Inflammatory macrophage treated with lipopolysaccharide for 1 hour (primary cell): ENCODE results near the gene ZPR1.
"Not testable (repeated sequence)": the region's sequence is repeated elsewhere in the genome, so short reads cannot be mapped to it uniquely, and the experiment has no call there.

ENCODE experiments used
- DNase-seq, 2 donors: peaks; one replicate each; pipeline ENCODE4 v3.0.0-alpha.2; 2020 to 2022

ZPR1 gene

GRCh38 chr11:116823031-116823843 lies 35.4 kb upstream of the ZPR1 start, which contains the start of gene APOA4:
APOA4 (minus strand) TSS chr11:116823304; CDS start chr11:116823191, 113 bp downstream.
- DNase-seq = no peak

GRCh38 chr11:116822575-116822974 lies 34.8 kb upstream of the ZPR1 start:
- DNase-seq = no peak

DNA sequence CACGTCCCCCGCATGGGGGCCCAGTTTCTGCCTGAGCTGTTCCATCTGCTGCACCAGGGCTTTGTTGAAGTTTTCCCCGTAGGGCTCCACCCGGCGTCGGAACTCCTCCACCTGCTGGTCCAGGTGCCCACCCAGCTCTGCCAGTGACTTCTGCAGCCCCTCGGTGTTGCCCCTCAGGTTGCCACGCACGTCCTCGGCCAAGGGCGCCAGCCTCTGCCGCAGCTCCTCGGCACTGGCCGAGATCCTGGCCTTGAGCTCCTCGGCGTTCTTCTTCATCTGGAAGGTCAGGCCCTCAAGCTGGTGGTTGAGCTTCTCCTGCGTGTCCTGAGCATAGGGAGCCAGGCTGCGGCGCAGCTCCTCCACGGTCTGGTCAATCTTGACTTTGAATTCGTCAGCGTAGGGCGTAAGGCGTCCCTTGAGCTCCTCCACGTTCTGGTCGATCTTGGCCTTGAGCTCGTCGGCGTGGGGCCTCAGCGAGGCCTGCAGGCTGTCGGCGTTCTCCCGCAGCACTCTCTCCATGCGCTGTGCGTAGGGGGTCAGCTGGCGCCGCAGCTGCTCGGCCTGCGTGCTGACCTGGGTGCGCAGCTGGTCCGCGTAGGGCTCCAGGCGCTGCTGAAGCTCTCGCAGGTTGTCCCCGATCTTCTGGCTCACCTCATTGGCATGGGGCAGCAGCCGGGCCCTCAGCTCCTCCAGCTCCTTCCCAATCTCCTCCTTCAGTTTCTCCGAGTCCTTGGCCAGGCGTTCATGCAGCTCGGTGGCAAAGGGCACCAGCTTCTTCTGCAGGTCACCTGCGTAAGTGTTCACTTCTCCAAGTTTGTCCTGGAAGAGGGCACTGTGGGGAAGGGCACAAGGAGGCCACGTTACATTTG lies 33.5 kb upstream of the ZPR1 start:
- no peak for DNase-seq

DNA sequence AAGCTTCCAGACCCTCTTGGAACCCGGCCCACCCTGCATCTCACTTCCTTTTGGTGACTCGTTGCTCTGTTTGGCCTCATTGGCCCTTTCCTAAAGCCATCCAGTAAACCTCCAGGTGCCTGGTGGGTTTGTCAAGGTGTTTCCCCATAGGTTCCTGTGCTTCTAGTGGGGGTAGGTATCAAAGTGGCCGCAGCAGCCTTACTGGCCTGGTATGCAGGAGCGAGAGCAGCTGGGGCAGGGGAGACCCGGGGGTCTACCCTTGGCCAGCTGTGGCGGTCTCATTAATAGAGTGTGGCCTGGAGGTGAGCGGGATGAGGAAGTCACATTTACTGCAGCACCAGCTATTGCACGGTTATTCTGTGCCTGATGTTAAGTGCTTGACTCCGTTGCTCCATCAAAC lies 31.2 kb upstream of the ZPR1 start:
- DNase-seq = no peak

DNA sequence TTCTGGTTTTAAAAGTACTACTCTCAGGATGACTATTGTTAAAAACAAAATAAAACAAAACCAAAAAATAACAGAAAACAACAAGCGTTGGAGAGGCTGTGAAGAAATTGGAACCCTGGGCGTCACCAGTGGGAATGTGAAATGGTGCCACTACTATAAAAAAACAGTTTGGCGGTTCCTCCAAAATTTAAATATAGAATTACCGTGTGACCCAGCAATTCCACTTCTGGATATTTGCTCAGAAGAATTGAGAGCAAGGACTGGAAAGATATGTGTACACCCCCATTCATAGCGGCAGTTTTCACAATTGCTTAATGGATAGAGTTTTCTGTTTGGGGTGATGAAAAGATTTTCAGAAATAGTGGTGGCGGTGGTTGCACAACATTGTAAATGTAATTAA lies 26.7 kb upstream of the ZPR1 start:
- no peak for DNase-seq

- no peak for DNase-seq
Observed at GRCh38 chr11:116813781-116814471, 26.1 kb upstream of the ZPR1 start.

DNA sequence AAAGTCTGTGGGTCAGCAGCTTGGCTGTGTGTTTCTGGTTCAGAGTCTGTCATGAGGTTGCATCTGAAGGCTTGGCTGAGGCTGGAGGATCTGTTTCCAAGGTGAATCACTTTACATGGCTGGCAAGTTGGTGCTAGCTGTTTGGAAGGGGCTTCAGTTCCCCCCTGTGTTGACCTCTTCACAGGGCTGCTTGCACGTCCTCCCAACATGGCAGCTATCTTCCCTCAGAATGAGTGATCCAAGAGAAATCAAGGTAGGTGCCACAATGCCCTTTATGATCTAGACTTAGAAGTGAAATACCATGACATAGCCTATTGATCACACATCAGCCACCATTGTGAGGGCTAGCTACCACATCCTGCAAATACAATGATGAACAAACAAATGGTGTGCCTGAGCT lies 25.3 kb upstream of the ZPR1 start:
- no peak for DNase-seq

GRCh38 chr11:116812109-116812508 lies 24.3 kb upstream of the ZPR1 start:
- DNase-seq = no peak

GRCh38 chr11:116811194-116811593 lies 23.4 kb upstream of the ZPR1 start:
- DNase-seq = no peak

- no peak for DNase-seq
Observed at GRCh38 chr11:116808262-116809175, 20.7 kb upstream of the ZPR1 start.

DNA sequence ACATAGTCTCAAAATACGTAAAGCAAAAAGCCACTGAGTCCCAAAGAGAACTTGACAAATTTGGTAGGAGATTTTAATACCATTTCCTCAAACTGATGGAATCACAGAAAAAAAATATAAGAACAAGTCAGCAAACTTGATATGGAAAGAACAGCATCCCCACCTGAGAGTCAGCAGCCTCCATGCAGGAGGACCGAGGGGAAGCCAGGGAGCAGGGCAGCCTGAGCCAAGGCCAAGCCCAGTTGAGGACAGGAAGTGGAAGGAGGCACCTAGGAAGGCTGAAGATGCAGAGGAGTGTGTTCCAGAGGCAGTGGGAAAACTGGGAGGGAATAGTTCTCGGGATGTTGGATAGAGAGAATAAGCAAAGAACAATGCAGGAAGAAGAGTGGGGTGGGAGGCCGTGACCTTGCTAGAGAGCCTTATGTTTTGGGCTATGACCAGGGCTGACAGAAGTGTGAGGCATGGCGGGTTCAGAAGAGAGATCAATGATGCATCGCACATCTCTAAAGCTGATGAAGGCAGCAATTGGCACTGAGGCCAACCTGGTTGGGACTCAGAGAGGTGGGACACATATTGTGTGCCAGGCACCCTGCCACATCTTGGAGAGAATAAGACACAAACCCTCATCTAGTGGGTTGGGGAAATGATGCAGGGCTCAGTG lies 19.9 kb upstream of the ZPR1 start:
- no peak for DNase-seq

DNA sequence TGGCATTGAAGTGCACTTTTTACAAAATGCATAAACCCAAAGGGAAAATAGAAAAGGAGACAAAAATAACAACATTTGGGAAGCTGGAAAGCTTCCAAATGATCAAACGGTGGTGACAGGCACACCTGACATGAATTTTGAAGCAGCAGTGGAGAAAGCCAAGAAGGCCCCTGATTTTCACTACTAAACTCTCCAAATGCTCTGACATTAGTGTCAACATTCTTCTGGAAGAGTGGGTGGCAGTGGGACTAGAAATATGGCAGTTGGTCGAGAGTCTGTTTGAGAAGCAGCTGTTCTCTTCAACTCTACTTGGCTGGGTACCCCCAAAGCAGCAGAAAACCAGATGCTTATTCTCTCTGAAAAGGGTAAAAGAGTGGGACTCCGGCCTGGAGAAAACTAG lies 16.2 kb upstream of the ZPR1 start:
- DNase-seq = no peak

DNA sequence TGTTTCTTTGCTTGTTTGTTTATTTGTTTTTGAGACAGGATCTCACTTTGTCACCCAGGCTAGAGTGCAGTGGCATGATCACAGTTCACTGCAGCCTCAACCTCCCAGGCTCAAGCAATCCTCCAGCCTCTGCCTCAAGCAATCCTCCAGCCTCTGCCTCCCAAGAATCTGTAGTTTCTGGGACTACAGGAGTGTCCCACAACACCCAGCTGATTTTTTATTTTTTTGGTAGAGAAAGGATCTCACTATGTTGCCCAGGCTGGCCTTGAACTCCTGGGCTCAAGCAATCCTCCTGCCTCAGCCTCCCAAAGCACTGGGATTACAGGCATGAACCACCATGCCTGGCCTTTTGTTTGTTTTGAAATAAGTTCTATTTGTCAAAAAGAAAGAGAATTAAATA lies 13.8 kb upstream of the ZPR1 start:
- not testable (repeated sequence) for DNase-seq

- DNase-seq = no peak
Observed at GRCh38 chr11:116800610-116801009, 12.8 kb upstream of the ZPR1 start.

DNA sequence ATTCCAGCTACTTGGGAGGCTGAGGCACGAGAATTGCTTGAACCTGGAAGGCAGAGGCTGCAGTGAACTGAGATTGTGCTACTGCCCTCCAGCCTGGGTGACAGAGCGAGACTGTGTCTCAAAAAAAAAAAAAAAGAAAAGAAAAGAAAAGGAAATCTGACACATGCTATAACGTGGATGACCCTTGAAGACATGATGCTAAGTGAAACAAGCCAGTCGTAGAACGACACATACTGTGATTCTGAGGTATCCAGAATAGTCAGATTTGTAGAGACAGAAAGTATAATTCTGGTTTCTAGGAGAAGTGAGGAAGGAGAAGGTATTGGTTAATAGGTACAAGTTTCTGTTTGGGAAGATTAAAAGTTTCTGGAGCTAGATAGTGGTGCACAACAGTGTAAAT lies 10.5 kb upstream of the ZPR1 start:
- DNase-seq = no peak

DNA sequence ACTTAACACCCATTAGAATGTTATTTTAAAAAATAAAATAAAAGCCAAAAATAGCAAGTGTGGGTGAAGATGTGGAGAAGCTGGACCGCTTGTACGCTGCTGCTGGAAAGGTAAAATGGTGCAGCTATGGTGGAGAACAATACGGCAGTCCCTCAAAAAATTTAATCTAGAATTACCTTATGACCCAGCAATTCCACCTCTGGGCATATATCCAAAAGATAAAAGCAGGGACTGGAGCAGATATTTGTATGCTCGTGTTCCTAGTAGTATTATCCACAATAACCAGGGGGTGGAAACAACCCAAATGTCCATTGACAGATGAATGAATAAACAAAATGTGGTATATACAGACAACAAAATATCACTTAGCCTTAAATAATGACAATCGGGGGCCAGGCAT lies 10.0 kb upstream of the ZPR1 start:
- no peak for DNase-seq

DNA sequence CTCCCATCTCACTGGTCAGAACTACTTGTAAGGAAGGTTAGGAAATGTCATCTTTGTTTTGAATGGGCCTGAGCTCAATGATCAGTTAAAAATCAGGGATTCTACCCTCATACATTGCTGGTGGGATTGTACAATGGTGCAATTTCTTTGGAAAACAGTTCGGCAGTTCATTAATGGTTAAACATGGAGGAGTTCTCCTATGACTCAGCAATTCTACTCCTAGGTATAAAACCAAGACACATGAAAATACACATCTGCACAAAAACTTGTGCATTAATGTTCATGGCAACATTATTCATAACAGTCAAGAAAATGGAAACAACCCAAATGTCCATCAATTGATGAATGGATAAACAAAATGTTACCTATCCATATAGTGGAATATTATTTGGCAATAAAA lies 8.7 kb upstream of the ZPR1 start:
- DNase-seq = no peak

GRCh38 chr11:116794851-116795250 lies 7.0 kb upstream of the ZPR1 start:
- no peak for DNase-seq

DNA sequence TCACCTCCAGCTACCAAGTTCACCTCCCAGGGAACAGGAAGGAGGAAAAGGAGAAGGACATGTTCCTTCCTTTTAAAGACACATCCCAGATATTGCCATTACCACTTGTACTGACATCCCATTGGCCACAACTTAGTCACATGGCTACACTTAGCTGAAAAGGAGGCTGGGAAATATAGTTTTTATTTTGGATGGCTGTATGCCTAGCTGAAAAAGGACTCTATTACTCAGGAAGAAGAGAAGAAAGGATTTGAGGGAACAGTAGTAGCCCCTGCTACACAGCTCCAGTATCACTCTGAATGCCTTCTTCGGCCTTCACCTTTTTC lies 5.9 kb upstream of the ZPR1 start:
- peak in 1 of 2 donors; percentile 9 for DNase-seq

- no peak for DNase-seq
Observed at GRCh38 chr11:116792869-116793771, 5.3 kb upstream of the ZPR1 start.
